ENCODE measurements around the gene TGM5.
"Not testable (repeated sequence)": the region's sequence is repeated elsewhere in the genome, so short reads cannot be mapped to it uniquely, and the experiment has no call there.

The TGM5 gene

DNA sequence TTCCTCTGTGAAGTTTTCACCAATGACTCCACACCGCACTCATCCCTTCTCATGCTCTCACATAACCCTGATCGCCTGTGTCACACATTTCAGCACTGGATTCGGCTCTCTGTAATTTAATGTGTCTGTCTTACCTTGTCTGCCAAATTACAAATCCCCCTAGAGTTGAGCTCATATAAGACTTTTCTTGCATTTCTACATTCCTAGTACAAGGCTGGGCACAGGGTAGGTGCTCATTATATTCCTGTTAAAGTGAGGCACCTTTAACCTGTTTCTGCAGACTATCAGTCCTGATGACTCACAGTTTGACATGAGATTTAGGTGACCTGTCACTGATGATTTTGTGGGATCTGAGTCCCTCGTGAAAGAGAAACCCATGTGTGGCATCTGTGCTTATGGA is 22.6 kb downstream of the TGM5 start:
- no peak for DNase-seq (ENCODE audit: low spot score)

DNA sequence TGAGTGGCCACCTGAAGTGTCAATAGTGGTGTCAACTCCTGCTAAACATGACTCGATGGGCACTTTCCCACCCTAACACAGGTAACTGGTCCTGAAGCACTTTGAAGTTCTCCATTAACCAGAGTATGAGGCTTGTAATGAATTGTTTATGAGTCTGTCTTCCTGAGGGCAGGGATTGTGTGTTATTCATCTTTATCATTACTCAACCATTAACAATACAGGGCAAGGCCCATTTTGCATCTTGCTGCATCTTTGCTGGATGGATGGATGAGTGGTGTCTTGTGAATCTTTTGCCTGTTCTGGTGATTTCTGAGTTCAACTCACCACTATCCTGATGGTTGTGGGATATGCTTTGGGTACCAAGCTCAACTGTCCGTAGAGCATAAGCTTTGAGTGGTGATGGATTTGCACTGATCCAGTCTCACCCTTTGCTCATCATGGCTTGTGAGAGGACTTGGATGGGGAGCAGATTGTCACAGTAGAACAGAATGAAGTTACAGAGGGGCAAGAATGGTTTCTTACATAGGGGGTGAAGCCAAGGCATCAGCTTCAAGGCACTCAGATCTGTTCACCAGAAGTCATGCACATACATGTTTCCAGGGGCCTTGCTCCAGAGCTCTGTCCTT is 23.6 kb downstream of the TGM5 start:
- DNase-seq (ENCODE audit: low spot score) = no peak

DNA sequence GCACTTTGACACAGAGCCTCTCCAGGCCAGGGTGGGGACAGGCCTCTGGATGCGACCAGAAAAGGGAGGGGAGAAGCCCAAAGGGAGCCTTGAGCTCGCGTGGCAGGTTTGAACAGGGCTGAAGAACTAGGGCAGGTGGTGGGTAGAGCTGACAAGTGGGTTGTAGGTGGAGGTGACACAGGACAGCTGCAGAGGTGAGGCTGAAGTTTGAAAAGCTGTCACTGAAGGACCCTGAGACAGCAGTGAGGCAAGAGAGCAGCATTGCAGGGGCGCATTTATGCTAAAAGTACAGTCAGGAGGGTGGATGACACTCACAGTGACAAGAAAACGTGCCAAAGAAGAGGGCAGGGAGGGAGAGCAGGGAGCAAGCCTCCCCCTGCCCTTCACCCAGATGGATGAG is 24.1 kb downstream of the TGM5 start:
- DNase-seq (ENCODE audit: low spot score) = no peak

DNA sequence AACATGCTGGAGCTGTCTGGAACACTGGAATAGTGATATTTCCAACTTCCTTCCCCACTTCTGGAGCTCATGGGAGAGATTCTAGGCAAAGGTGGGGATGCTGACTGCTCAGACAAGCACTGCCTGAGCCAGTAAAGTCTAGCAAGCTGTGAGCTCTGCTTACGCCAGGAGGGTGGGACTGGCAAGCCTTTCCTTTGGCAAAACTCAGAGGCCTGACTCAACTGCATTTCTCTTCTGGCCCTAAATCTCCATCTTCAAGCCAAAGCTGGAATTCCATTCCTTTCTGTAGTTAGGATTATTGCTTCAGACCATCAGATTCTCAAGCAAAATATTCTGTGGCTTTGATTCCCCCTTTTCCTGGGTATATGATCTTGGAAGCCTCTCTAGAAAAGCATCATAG is 25.6 kb downstream of the TGM5 start:
- DNase-seq (ENCODE audit: low spot score) = no peak

DNA sequence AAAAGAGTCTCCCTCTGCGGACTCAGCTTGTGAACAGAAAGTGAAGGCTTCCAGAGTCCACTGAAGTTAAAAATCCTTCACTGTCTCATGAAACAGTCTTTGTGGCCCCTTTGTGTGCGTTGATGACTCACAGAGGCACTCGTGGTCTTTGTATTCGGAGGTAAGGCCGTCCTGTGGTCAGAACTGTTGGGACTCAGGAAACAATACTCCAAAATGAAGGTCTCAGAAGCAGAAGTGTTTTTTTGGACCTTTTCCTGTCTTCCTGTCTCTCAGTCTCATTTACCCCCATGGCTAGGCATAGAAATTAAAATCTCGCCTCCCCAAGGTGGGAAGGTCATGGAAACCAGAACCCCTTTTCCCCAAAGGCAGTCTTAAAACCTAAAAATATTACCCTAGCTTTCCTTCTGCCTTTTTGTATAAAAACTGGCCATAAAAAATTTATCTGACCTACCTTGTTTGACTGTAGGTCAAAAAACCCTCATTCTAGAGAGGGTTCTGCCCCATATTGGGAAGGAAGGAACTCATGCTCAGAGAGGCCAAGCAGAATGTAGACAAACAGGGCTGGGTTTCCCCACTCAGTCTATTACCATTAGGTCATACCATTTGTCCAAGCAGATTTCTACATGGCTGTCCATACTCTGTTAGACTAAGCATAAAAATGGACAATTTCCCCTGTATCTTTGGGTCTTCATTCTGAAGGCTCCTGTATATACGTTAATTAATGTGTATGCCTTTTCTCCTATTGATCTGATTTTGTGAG is 26.8 kb downstream of the TGM5 start:
- peak; percentile 42 for DNase-seq (ENCODE audit: low spot score)

DNA sequence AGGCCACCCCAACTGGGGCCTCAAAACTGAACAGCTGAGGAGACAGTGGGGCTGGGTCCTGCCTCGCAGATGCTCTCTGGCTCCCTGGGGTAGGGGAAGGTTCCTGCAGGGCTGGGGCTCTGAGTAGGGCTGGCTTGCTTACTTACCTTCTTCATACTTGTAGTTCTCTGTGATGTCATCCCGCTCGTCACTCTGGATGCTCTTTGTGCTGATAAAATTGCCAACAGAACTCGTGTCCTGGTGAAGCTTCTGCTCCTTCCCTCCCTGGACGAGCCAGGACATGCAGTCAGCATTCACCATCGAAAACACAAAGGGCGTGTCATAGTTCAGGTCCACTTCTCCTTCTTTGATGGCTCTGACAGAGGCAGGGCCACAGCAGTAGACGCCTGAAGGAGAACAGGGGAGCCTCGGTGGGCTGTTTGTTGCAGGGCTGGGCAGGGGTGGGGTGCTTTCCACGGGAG is 28.0 kb downstream of the TGM5 start:
- DNase-seq (ENCODE audit: low spot score) = no peak

DNA sequence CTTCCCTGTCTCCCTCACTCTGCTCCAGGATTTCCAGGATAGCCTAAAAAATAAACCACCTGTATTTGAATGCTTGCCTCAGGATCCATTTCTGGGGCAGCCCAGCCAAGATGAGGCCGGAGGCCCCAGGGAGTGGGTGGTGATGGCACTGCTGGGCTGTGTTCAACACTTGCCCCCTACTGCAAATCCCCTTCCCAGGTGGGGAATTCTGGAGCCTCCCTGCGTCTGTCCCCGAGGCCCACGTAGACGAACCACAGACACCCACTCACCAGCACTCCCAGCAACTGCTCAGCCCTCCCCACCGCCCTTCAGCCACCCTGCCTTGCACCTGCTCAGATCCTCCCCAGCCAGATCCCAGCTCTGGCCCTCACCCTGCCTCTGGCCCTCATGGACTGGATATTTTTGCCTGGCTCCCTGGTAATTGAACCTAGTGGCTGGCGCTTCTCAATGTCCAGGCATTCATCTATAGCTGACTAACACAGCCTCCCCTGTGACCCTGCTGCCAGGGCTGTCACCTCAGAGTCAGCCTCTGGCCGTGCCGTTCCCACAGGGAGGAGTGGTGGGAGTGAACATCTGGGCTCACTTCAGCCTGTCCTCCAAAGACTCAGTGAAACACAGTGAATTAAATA is 28.8 kb downstream of the TGM5 start:
- no peak for DNase-seq (ENCODE audit: low spot score)

DNA sequence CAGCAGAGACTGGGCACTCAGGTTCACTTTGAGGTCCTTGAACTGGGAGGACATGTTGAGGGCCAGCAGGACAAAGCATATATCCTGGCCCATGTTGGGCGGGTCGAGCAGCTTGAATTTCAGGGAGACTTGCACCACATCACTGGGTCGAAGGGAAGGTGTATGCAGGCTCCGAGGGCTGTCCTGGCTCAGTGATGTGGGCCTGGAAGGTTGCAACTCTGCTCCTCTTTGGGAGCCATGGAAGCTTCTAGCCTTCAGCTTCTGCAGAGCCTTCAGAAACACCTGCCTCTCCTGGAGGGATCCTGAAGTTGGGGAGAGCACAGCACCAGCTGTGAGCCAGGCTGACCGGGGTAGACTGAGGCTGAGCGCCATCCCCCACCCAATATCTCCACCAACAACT is 31.2 kb downstream of the TGM5 start:
- DNase-seq (ENCODE audit: low spot score) = no peak

DNA sequence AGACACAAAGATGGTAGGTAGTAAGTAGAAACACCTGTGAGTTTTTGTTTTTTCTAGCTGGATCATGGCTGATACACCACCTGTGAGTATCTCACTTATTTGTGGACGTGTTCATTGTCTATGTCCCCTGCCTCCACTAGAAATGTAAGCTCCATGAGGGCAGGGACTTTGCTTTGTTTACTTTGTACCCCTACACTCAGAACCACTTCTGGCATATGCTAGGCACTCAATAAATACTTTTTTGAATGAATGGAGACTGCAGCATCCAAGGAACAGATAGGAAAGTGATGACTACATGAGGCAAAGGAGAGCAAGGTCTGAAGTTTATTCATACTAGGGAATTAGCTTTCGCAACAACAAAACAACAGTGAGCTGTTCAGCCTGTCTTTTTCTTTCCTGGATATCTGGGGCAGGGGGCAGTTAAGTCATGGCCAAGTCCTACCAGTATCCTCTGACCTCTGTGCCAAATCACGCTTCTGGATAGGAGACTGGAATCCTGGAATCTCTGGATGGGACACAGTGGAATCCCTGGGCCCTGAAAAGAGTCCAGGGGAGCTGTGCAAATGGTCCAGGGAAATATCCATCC is 34.3 kb downstream of the TGM5 start:
- no peak for DNase-seq (ENCODE audit: low spot score)

DNA sequence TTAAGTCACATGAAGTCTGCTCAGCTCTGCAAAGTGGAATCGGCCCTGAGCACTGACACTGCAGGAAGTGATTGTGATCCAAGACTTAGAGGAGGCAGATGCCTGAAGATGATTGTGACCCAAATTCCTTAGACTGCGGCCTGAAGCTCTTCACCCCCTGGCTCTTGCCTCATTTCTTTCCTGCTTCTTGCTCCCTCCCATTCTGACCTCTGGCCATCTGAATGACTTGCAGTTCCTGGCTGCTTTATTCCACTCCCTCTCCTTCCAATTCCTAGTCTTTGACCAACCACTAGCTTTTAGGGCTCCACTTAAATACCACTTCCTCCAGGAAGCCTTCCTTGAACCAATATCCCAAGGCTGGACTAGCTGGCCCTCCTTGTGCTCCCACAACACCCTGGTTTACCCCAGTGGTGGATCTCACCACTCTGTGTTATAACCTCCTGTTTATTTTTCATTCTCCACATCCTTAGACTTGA is 36.0 kb downstream of the TGM5 start:
- no peak for DNase-seq (ENCODE audit: low spot score)

DNA sequence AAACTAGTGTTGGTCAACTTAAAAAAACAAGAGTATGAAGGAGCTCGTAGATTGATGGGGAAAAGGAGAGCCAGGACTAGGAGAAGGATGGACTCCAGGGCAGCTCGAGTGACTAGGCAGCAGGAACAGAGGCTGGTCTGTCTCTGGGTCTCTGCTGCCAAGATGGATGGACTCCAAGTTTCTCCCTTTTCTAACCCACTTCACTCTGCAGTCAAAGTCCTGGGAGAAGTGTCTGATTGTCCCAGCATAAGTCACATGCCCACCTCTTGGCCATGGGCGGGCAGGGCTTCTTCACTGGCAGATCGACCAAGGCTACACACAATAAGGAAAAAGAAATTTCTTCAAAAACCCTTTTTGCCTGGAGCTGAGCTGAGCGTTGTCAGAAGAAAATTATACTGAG is 36.8 kb downstream of the TGM5 start:
- no peak for DNase-seq (ENCODE audit: low spot score)

DNA sequence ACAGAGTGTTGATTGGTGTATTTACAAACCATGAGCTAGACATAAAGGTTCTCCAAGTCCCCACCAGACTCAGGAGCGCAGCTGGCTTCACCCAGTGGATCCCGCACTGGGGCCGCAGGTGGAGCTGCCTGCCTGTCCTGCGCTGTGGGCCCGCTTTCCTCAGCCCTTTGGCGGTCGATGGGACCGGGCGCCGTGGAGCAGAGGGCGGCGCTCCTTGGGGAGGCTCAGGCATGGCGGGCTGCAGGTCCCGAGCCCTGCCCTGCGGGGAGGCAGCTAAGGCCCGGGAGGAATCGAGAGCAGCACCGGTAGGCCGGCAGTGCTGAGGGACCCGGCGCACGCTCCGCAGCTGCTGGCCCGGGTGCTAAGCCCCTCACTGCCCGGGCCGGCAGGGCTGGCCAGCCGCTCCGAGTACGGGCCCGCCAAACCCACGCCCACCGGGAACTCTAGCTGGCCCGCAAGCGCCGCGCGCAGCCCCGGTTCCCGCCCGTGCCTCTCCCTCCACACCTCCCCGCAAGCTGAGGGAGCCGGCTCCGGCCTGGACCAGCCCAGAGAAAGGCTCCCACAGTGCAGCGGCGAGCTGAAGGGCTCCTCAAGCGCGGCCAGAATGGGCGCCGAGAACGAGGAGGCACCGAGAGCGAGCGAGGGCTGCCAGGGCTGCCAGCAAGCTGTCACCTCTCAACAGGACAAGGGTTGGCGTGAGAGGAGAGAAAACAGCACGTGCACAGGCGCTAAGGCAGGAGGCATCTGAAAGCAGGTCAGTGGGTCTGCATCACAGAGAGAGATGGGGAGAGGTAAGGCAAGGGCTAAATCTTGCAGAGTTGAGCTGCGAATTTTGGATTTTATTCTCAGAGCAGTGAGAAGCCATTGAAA is 40.1 kb downstream of the TGM5 start:
- DNase-seq (ENCODE audit: low spot score) = no peak

DNA sequence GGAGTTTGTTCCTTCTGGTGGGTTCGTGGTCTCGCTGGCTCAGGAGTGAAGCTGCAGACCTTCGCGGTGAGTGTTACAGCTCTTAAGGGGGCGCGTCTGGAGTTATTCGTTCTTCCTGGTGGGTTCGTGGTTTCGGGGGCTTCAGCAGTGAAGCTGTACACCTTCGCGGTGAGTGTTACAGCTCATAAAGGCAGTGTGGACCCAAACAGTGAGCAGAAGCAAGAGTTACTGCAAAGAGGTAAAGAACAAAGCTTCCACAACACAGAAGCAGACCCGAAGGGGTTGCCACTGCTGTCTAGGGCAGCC is 40.8 kb downstream of the TGM5 start:
- DNase-seq (ENCODE audit: low spot score) = not testable (repeated sequence)

DNA sequence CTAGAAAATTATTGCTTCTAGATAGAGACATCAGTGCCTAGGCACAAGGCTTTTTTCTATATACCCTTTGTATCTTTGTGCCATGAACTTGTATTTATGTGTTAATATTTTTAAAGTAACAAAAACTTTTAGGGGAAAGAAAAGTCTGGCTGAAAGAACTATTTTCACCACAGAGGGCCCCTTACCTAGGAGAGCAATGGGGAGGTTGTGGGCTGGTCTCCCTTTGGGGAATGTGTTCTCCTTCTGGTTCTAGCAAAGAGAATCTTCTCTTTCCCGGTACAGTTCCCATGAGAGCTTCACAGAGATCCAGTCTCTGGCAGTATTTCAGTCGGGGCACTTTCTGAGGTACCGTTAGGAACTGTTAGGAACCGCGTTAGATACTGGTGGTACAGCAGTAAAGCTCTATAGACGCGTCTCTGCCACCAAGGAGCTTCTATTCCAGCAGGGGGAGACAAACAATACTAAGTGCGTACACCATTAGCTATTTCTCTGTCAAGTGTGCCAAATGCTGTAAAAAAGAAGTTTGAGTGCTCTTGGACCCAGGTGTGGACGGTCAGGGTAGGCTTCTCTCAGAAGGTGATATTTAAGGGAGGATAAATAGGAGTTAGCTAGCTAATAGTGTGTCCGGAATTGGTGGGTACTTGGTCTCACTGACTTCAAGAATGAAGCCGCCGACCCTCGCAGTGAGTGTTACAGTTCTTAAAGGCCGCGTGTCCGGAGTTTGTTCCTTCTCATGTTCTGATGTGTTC is 41.4 kb downstream of the TGM5 start:
- peak; percentile 52 for DNase-seq (ENCODE audit: low spot score)

DNA sequence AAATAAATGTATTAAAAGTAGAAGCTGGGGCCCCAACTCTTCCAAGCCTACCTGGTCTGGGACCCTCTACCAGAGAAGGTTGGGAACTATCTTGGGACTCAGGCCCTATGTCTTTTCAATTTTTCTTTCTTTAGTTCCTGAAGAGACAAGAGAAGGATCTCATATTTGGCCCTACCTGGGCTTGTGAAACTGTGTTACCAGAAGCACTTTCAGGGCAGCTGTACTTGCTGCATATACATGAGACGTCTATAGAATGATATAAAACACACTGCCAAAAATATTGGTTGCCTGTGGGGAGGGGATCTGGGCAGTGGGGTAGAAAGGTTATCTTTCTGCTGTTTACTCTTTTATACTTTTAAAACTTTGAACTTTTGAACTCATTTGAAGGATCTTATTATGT is 45.3 kb downstream of the TGM5 start:
- no peak for DNase-seq (ENCODE audit: low spot score)

DNA sequence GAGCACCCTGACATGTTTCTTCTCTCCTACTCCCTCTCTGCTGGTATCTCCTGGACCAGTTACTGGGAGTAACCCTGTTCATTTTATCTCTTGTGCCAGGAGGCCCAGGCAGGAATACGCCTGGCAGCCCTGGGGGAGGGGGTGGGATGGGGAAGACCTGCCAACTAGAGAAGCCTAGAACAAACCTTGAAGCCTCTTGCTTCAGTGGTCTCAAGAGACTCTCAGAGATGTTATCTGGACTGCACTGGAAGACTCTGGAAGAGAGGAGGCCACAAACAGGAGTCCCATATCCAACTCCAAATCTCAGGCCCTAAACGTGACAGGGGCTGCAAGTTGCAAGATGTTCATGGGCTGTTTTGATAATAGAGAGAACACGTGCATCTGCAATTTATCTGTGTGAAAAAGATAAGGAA is 45.7 kb downstream of the TGM5 start, which contains the start of gene EPB42:
EPB42 (minus strand) TSS at position 28 of the 413 bp plus-strand sequence. CDS start 193 bp downstream, outside the sequence.
- DNase-seq (ENCODE audit: low spot score) = no peak

DNA sequence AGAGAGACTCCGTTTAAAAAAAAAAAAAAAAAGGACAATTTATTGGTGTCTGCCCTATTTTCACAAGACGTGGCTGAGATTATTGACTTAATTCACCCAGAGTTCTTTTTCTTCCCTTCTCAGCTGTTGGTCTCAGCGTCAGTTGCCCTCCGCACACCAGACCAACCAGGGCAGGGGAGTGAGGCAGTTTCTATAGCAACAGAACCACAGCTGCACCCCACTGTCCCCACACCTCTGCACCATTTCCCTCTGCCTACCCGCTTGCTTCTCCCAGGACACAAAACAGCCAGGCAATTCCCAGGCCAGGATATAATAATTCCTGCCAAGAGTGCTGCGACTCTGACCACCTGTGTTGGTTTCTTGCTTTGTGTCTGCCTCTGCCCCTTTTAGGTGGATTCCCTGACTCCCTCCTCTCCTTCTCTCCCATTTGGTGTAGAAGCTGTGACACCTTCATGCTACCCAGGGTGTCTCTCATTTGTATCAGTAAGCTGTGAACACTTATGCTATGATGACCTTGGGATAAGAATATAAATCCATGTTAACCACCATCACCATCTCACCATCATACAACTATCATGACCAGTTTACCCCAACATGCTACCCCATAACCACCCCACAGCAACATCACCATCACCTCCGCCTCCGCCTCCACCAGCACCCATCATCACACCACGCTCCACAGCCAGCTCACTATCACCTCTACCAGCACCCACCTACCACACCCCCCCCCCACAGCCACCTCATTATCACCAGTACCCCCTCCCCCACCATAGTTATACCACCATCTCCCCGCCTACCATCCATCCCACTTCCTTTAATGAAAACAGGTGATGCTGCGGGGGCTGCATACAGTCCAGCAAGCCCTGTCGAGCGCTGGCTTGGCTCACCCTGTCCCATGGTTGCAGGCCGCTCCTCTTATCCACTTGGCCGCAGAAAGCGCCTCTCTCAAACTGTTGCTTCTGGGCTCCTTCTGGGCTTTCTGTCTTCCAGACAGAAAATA is 46.5 kb downstream of the TGM5 start:
- DNase-seq (ENCODE audit: low spot score) = no peak

DNA sequence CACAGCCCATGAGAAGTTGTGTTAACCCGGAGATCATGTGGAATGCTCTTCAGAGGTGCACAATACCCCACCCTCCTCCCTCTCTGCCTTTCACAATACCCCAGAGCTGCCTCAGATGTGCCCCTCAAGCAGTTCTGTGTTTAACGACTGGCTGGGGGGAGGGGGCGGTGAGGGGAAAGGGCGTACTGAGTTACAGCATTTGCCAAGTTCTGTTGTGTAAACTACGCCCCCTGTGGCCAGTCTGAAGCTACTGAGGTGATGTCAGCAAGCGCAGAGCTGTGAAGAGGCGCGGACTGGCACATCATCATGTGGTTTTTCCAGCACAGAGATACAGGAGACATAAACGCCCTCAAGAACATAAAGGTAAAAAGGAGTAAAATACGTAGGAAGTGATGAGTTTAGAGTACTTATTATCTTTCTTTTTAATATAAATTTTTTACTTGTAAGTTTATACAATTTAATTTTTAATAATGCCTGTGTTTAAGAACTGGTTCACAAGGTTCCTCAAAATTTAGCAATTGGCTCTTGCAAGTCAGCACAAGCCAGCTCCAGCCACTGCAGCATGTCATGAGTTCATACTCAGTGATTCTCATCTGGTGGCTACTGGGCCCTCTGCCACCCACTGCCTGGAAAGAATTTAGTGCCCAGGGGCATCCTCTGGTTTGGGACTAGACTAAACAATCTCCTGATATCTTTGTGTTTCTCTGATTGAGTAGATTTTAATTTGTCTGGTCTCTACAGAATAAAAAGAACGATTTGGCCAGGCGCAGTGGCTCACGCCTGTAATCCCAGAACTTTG is 47.6 kb downstream of the TGM5 start:
- DNase-seq (ENCODE audit: low spot score) = no peak

DNA sequence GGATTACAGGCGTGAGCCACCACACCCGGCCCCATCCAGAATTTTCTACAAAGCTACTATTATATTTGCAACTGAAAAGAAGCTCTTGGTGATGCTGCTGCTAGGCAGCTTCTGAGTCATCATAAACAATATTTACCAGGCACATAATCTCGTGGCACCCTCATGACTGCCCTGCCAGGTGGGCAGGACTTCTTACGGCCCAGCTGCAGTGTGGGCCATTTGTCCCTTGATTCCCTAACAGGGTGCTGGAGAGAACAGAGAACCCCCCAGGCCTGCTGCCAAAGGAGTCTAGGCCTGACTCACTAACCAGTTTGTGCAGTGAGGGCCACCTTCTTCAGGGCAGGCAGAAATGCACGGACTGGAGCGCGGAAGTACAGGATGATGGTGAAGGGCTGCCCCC is 50.8 kb downstream of the TGM5 start:
- no peak for DNase-seq (ENCODE audit: low spot score)
